ENCODE measurements around the gene SOX15.
A peak's percentile ranks its signal among the peaks of the same experiment; 100 is the strongest.
"Not testable (repeated sequence)": the region's sequence is repeated elsewhere in the genome, so short reads cannot be mapped to it uniquely, and the experiment has no call there.

SOX15 gene

GRCh38 chr17:7606280-7606679, 16.4 kb upstream of the SOX15 start:
- H3K27ac ChIP-seq (ENCODE audit: low read depth, low read length): no peak overlapping the region
- no peaks in the 10 kb centered on the region for H3K4me1 ChIP-seq (ENCODE audit: control insufficient read depth, low read depth, low read length)
- no peak overlapping the region for H3K9ac ChIP-seq (ENCODE audit: low read length)
- H4K8ac ChIP-seq (ENCODE audit: low read depth, low read length): no peak overlapping the region
- no peak overlapping the region for H3K23ac ChIP-seq (ENCODE audit: low read length)
- no peaks in the 10 kb centered on the region for H3K27me3 ChIP-seq (ENCODE audit: insufficient read depth, low read length, poor library complexity)
- no peak overlapping the region for H3K4me3 ChIP-seq (ENCODE audit: low read length)
- no peak overlapping the region for H3K4me2 ChIP-seq (ENCODE audit: low read length)
- peaks cover 3% of the 10 kb centered on the region for H3K79me1 ChIP-seq (ENCODE audit: low read length)
- no peak overlapping the region for H2BK5ac ChIP-seq (ENCODE audit: low read length)
- H2AK5ac ChIP-seq (ENCODE audit: low read length): no peak overlapping the region
- no peak overlapping the region for H3K4ac ChIP-seq (ENCODE audit: low read depth, low read length)
- peak; percentile 26 for DNase-seq
- H3K18ac ChIP-seq (ENCODE audit: low read length): no peak overlapping the region
- H2BK15ac ChIP-seq (replicated peaks; ENCODE audit: low read depth): no peak overlapping the region
- H2BK120ac ChIP-seq (ENCODE audit: low read depth, low read length): no peak overlapping the region
- no CpG with 5 or more reads among the region's 4 CpGs for WGBS (ENCODE audit: extremely low coverage, insufficient coverage, low lambda C conversion rate)
- peaks cover 3% of the 10 kb centered on the region for H3K36me3 ChIP-seq (ENCODE audit: control insufficient read depth, insufficient read depth, low read length)
- peaks cover 2% of the 10 kb centered on the region for H3K79me2 ChIP-seq (ENCODE audit: control insufficient read depth, insufficient read depth, low read length)
- H3K56ac ChIP-seq (ENCODE audit: low read length): no peak overlapping the region
- H4K5ac ChIP-seq (ENCODE audit: low read length): no peak overlapping the region

- H4K8ac ChIP-seq (ENCODE audit: low read depth, low read length); H2BK5ac ChIP-seq (ENCODE audit: low read length); H3K79me1 ChIP-seq (ENCODE audit: low read length); H3K4me2 ChIP-seq (ENCODE audit: low read length); H3K36me3 ChIP-seq (ENCODE audit: control insufficient read depth, insufficient read depth, low read length); DNase-seq; H3K23ac ChIP-seq (ENCODE audit: low read length); H4K5ac ChIP-seq (ENCODE audit: low read length); H2BK120ac ChIP-seq (ENCODE audit: low read depth, low read length); H3K56ac ChIP-seq (ENCODE audit: low read length); H3K27ac ChIP-seq (ENCODE audit: low read depth, low read length); H2AK5ac ChIP-seq (ENCODE audit: low read length); H3K4me3 ChIP-seq (ENCODE audit: low read length); H3K9ac ChIP-seq (ENCODE audit: low read length); H3K4ac ChIP-seq (ENCODE audit: low read depth, low read length); H3K27me3 ChIP-seq (ENCODE audit: insufficient read depth, low read length, poor library complexity); H3K18ac ChIP-seq (ENCODE audit: low read length); H2BK15ac ChIP-seq (replicated peaks; ENCODE audit: low read depth); H3K79me2 ChIP-seq (ENCODE audit: control insufficient read depth, insufficient read depth, low read length); H3K4me1 ChIP-seq (ENCODE audit: control insufficient read depth, low read depth, low read length): not testable (repeated sequence)
- WGBS (ENCODE audit: extremely low coverage, insufficient coverage, low lambda C conversion rate): no CpG with 5 or more reads among the region's 5 CpGs
Observed at GRCh38 chr17:7597561-7597960, 7.7 kb upstream of the SOX15 start.

GRCh38 chr17:7593296-7593695, 3.4 kb upstream of the SOX15 start:
- no peaks in the 10 kb centered on the region for H3K79me1 ChIP-seq (ENCODE audit: low read length)
- H2BK15ac ChIP-seq (replicated peaks; ENCODE audit: low read depth): no peak overlapping the region
- H3K79me2 ChIP-seq (ENCODE audit: control insufficient read depth, insufficient read depth, low read length): peaks cover 1% of the 10 kb centered on the region
- H3K4me2 ChIP-seq (ENCODE audit: low read length): no peak overlapping the region
- no peaks in the 10 kb centered on the region for H3K27me3 ChIP-seq (ENCODE audit: insufficient read depth, low read length, poor library complexity)
- H2BK5ac ChIP-seq (ENCODE audit: low read length): no peak overlapping the region
- H3K18ac ChIP-seq (ENCODE audit: low read length): no peak overlapping the region
- H2AK5ac ChIP-seq (ENCODE audit: low read length): no peak overlapping the region
- no peak overlapping the region for H4K8ac ChIP-seq (ENCODE audit: low read depth, low read length)
- peaks cover 3% of the 10 kb centered on the region for H3K4me1 ChIP-seq (ENCODE audit: control insufficient read depth, low read depth, low read length)
- H3K4ac ChIP-seq (ENCODE audit: low read depth, low read length): no peak overlapping the region
- H3K36me3 ChIP-seq (ENCODE audit: control insufficient read depth, insufficient read depth, low read length): peaks cover 4% of the 10 kb centered on the region
- H3K9ac ChIP-seq (ENCODE audit: low read length): no peak overlapping the region
- H4K5ac ChIP-seq (ENCODE audit: low read length): no peak overlapping the region
- no peak overlapping the region for H2BK120ac ChIP-seq (ENCODE audit: low read depth, low read length)
- no peak overlapping the region for H3K56ac ChIP-seq (ENCODE audit: low read length)
- DNase-seq: no peak
- no peak overlapping the region for H3K27ac ChIP-seq (ENCODE audit: low read depth, low read length)
- H3K4me3 ChIP-seq (ENCODE audit: low read length): no peak overlapping the region
- no peak overlapping the region for H3K23ac ChIP-seq (ENCODE audit: low read length)
- WGBS (ENCODE audit: extremely low coverage, insufficient coverage, low lambda C conversion rate): no CpG with 5 or more reads among the region's 12 CpGs

GRCh38 chr17:7592422-7593021, 2.6 kb upstream of the SOX15 start:
- Histone ChIP-seq H3K79me1 (ENCODE audit: low read length) (no peaks in the 10 kb centered on the region), H3K4me3 (ENCODE audit: low read length) (no peak overlapping the region), H3K36me3 (ENCODE audit: control insufficient read depth, insufficient read depth, low read length) (peaks cover 4% of the 10 kb centered on the region), H3K4me2 (ENCODE audit: low read length) (no peak overlapping the region), H2BK5ac (ENCODE audit: low read length) (no peak overlapping the region), H2BK15ac (replicated peaks; ENCODE audit: low read depth) (no peak overlapping the region), H3K4ac (ENCODE audit: low read depth, low read length) (no peak overlapping the region), H3K9ac (ENCODE audit: low read length) (no peak overlapping the region), H2BK120ac (ENCODE audit: low read depth, low read length) (no peak overlapping the region), H3K56ac (ENCODE audit: low read length) (no peak overlapping the region), H3K18ac (ENCODE audit: low read length) (no peak overlapping the region), H4K8ac (ENCODE audit: low read depth, low read length) (no peak overlapping the region), H3K4me1 (ENCODE audit: control insufficient read depth, low read depth, low read length) (peaks cover 3% of the 10 kb centered on the region), H3K23ac (ENCODE audit: low read length) (no peak overlapping the region), H2AK5ac (ENCODE audit: low read length) (no peak overlapping the region), H4K5ac (ENCODE audit: low read length) (no peak overlapping the region), H3K27me3 (ENCODE audit: insufficient read depth, low read length, poor library complexity) (no peaks in the 10 kb centered on the region), H3K79me2 (ENCODE audit: control insufficient read depth, insufficient read depth, low read length) (peaks cover 1% of the 10 kb centered on the region), H3K27ac (ENCODE audit: low read depth, low read length) (no peak overlapping the region)
- WGBS (ENCODE audit: extremely low coverage, insufficient coverage, low lambda C conversion rate): no CpG with 5 or more reads among the region's 23 CpGs
- no peak for DNase-seq

- H3K4me2 ChIP-seq (ENCODE audit: low read length): no peak overlapping the region
- no peak for DNase-seq
- H2AK5ac ChIP-seq (ENCODE audit: low read length): no peak overlapping the region
- no peak overlapping the region for H3K56ac ChIP-seq (ENCODE audit: low read length)
- H3K4ac ChIP-seq (ENCODE audit: low read depth, low read length): no peak overlapping the region
- no peak overlapping the region for H3K23ac ChIP-seq (ENCODE audit: low read length)
- H3K36me3 ChIP-seq (ENCODE audit: control insufficient read depth, insufficient read depth, low read length): peaks cover 4% of the 10 kb centered on the region
- no peak overlapping the region for H4K5ac ChIP-seq (ENCODE audit: low read length)
- no peak overlapping the region for H2BK15ac ChIP-seq (replicated peaks; ENCODE audit: low read depth)
- H3K79me1 ChIP-seq (ENCODE audit: low read length): no peaks in the 10 kb centered on the region
- no CpG with 5 or more reads among the region's 5 CpGs for WGBS (ENCODE audit: extremely low coverage, insufficient coverage, low lambda C conversion rate)
- peak overlapping the region; percentile 89 for H3K27ac ChIP-seq (ENCODE audit: low read depth, low read length)
- no peak overlapping the region for H2BK5ac ChIP-seq (ENCODE audit: low read length)
- no peak overlapping the region for H4K8ac ChIP-seq (ENCODE audit: low read depth, low read length)
- H3K9ac ChIP-seq (ENCODE audit: low read length): no peak overlapping the region
- H3K79me2 ChIP-seq (ENCODE audit: control insufficient read depth, insufficient read depth, low read length): peaks cover 1% of the 10 kb centered on the region
- H3K18ac ChIP-seq (ENCODE audit: low read length): no peak overlapping the region
- no peak overlapping the region for H3K4me3 ChIP-seq (ENCODE audit: low read length)
- H3K27me3 ChIP-seq (ENCODE audit: insufficient read depth, low read length, poor library complexity): no peaks in the 10 kb centered on the region
- no peak overlapping the region for H2BK120ac ChIP-seq (ENCODE audit: low read depth, low read length)
- H3K4me1 ChIP-seq (ENCODE audit: control insufficient read depth, low read depth, low read length): peaks cover 3% of the 10 kb centered on the region
Observed at GRCh38 chr17:7591596-7591995, 1.7 kb upstream of the SOX15 start.

- Histone ChIP-seq H3K4me2 (ENCODE audit: low read length) (no peak overlapping the region), H3K4me3 (ENCODE audit: low read length) (no peak overlapping the region), H3K23ac (ENCODE audit: low read length) (no peak overlapping the region), H3K27me3 (ENCODE audit: insufficient read depth, low read length, poor library complexity) (no peaks in the 10 kb centered on the region), H2BK120ac (ENCODE audit: low read depth, low read length) (no peak overlapping the region), H3K79me1 (ENCODE audit: low read length) (no peaks in the 10 kb centered on the region), H2AK5ac (ENCODE audit: low read length) (no peak overlapping the region), H4K8ac (ENCODE audit: low read depth, low read length) (no peak overlapping the region), H3K79me2 (ENCODE audit: control insufficient read depth, insufficient read depth, low read length) (peaks cover 1% of the 10 kb centered on the region), H3K56ac (ENCODE audit: low read length) (no peak overlapping the region), H3K4me1 (ENCODE audit: control insufficient read depth, low read depth, low read length) (peaks cover 3% of the 10 kb centered on the region), H2BK15ac (replicated peaks; ENCODE audit: low read depth) (no peak overlapping the region), H3K27ac (ENCODE audit: low read depth, low read length) (peak overlapping the region; percentile 89), H2BK5ac (ENCODE audit: low read length) (no peak overlapping the region), H3K18ac (ENCODE audit: low read length) (peak overlapping the region; percentile 42), H4K5ac (ENCODE audit: low read length) (no peak overlapping the region), H3K36me3 (ENCODE audit: control insufficient read depth, insufficient read depth, low read length) (peaks cover 4% of the 10 kb centered on the region), H3K9ac (ENCODE audit: low read length) (no peak overlapping the region), H3K4ac (ENCODE audit: low read depth, low read length) (peak overlapping the region; percentile 56)
- WGBS (ENCODE audit: extremely low coverage, insufficient coverage, low lambda C conversion rate): no CpG with 5 or more reads among the region's 4 CpGs
- DNase-seq: peak; percentile 96
Observed at GRCh38 chr17:7590743-7591142, 849 bp upstream of the SOX15 start.
